Renal cortex interstitium (tissue), 11 donors: ENCODE measurements around the gene MBP. TPM values are rescaled to one million over a fixed set of nuclear protein-coding genes. Genes with fewer than 3 reads are reported as not detected.

ENCODE experiments used
- DNase-seq, 11 donors: peaks; one replicate each; pipeline ENCODE4 v3.0.0-alpha.2; 2013; ENCODE audit warnings: low read depth in 9 of 11, low spot score in 4 of 11; ENCODE audit errors: extremely low read depth in 1 of 11
- polyA plus RNA-seq, 3 donors: library from polyadenylated mRNA; unstranded; fragments of 120-200 nt; gene quantifications; one replicate each; pipeline ENCODE4 v1.2.1, GENCODE V29; 2013; ENCODE audit not compliant: insufficient read length in 3 of 3

MBP gene
- polyA plus RNA-seq, 3 donors = 16.9 to 18.5 (median 17.0) TPM

GRCh38 chr18:77108001-77108692 lies 24.4 kb downstream of the MBP start:
- DNase-seq = peak in 8 of 11 donors; percentile 57 to 83 (median 76)

- DNase-seq = no peak
Observed at GRCh38 chr18:77107292-77107691, 25.3 kb downstream of the MBP start.

GRCh38 chr18:77106331-77106730 lies 26.3 kb downstream of the MBP start:
- no peak for DNase-seq

DNA sequence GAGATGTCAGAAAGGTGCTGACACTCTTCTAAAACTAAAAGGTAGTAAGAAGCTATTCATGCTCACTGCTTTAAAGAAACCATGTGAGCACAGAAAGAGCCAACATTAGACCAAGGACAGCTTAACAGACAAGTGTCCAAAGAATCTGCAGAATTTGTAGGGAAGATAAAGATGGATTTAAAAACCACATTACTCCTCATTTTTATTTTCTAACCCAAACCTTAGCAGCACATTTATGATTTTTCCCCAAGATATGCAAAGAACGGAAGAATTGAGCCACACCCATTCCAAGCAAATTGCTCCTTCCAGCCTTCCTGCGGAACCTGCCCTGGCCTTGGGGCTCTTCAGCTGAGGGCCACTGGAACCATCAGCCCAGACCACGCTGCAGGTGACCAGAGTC lies 26.9 kb downstream of the MBP start:
- DNase-seq = no peak

- no peak for DNase-seq
Observed at GRCh38 chr18:77105028-77105427, 27.6 kb downstream of the MBP start.

- DNase-seq = no peak
Observed at GRCh38 chr18:77103991-77104531, 28.5 kb downstream of the MBP start.

DNA sequence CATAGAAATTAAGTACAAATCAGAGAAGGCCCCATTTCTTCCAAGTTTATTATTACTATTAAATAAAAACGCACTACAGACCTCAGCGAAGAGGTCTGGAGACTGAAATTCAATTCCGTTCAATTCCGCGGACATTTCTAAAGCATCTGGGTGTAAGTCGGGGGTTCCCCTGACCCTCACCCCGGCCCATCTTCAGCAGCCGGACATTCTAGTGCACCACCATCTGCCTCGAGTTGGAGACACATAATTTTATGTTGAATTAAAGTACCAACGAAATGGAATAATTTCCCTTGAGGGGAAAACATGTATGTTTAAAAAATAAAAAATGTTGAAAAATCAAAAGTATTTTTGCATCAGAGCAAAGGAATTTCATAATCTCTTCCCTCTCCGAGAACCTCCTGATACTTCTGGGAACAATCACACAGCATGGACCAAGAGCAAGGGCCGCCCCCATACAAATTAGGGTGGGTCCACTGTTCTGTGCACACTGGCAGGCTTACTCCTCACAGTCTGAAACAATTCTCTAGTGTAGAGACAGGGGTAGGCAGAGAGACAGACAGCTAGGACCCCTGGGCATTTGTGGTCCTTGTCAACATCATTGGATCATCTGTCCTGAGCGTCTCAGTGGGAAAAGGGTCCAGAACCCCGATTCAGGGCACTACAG lies 29.3 kb downstream of the MBP start:
- DNase-seq = no peak

GRCh38 chr18:77102259-77103040 lies 30.1 kb downstream of the MBP start:
- peak in 1 of 11 donors; percentile 65 for DNase-seq

DNA sequence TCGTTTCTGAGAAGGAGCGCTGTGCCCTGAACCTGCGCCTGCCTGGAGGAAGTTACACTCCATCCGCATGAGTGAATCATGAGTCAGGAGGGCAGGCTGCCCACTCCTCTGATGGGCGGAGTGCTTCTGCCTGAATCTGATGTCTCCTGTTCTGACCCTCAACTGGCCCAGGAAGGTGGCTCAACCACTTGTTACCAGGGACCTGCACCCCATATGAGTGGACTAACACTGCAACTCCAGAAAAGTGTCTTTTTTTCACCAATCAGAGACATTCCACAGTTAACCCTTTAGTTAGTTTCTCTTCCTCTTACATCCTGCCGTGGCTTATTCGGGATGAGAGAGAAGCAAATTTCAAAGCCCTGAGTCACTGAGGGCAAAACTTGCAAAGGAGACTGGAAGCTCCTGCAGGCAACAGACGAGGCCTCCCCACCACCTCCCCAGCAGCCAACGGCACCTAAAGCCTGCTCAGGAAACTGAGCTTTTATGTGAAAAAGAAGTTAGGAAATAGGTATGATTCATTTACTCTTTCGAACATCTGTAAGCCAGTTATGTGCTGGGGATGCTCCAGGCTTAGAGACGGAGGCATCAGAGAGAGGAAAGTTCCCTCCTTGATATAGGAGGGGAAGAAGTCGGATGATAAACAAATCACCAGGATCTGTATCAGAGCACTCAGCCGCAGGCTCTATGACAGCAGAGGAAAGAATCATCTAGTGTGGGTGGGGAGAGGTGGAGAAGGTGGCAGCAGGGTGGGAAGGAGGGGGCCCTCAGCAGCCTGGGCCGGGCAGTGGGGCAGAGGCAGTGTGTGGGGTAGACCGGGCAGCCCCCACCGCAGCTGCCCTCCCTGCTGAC lies 30.9 kb downstream of the MBP start:
- no peak for DNase-seq

- DNase-seq = no peak
Observed at GRCh38 chr18:77100751-77101355, 31.7 kb downstream of the MBP start.

GRCh38 chr18:77099485-77100370 lies 32.9 kb downstream of the MBP start:
- no peak for DNase-seq

DNA sequence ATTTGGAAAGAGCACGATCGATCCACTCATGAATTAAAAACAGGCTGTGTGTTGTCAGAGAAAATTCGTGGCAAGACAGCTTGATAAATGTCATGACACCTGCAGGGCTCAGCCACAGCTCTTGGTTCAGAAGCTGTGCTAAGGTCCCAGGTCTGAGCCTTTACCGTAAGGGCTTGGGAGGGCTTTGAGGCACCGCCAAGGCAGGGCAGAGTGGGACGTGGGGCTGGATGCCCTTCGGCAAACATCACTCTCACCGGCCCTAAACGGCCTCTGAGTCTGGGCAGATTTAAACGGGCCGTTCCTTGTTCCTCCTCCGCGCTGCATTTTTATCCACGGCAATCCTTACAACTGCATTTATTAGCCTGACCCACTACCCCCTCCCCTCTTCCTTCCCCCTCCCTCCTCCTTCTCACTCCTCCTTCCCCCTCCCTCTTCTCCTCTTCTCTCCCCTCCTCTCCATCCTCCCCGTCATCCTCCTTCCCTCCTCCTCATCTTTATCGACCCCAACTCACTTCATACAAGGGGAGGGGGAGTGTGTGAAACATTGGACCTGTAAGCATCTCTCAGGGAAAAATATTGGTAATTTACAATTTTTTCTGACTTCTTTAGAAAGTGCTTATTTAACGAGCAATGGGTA lies 33.9 kb downstream of the MBP start:
- DNase-seq = no peak

DNA sequence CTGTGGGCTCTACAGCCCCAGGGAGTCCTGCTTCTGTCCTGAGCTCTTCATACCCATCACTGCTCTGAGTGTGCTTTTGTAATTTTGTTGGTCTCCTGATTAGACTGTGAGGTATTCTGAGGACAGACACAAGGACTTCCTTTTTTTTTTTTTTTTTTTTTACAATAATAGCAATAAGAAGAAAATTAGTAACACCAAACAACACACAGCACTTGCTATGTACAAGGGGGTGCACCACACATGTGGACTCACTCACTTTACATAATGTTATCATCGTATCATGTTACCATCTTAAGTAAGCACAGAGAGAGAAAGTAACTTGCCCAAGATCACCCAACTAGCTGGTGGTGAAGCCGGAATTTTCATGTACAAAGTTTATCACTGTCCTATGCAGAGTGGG lies 34.6 kb downstream of the MBP start:
- DNase-seq = no peak

- no peak for DNase-seq
Observed at GRCh38 chr18:77096936-77097886, 35.4 kb downstream of the MBP start.

- DNase-seq = no peak
Observed at GRCh38 chr18:77095391-77096371, 36.9 kb downstream of the MBP start.
